WTC11 (cell line): ENCODE data around the gene TMEM235. TPM values are rescaled to one million over a fixed set of nuclear protein-coding genes. Genes with fewer than 3 reads are reported as not detected.

Experiments
- ATAC-seq: fragments of 200-7000 bp; cut with Tn5 transposase; 2 replicates; pipeline ENCODE4 v1.10.0; 2021; ENCODE audit warnings: mild to moderate bottlenecking, moderate library complexity
- CTCF ChIA-PET: fragments of 300-600 bp; sonication (Branson Sonifier 250); formaldehyde crosslinking; loops from one replicate; lab custom pipeline; 2021; ENCODE audit warnings: antibody characterized with exemption; lab: Charles Lee
- POLR2A ChIA-PET: fragments of 350-600 bp; sonication (Branson Sonifier 250); formaldehyde crosslinking; loops from one replicate; lab custom pipeline; 2021; ENCODE audit warnings: antibody characterized with exemption; lab: Charles Lee
- DNase-seq: peaks from one replicate; pipeline ENCODE4 v3.0.0; 2021; ENCODE audit warnings: low spot score
- H3K27ac Mint-ChIP-seq: 2 replicates; pipeline ENCODE4 v1.8.0; 2021; ENCODE audit warnings: mixed read lengths
- H3K27me3 Mint-ChIP-seq: 2 replicates; pipeline ENCODE4 v1.8.0; 2021; ENCODE audit warnings: low read depth, mild to moderate bottlenecking, moderate library complexity, mixed read lengths
- H3K36me3 Mint-ChIP-seq: 2 replicates; pipeline ENCODE4 v1.8.0; 2021; ENCODE audit warnings: mixed read lengths
- H3K4me1 Mint-ChIP-seq: 2 replicates; pipeline ENCODE4 v1.8.0; 2022; ENCODE audit warnings: mixed read lengths
- H3K4me3 Mint-ChIP-seq: 2 replicates; pipeline ENCODE4 v1.8.0; 2021; ENCODE audit warnings: mild to moderate bottlenecking, moderate library complexity, mixed read lengths
- H3K9me3 Mint-ChIP-seq: 2 replicates; pipeline ENCODE4 v1.8.0; 2021; ENCODE audit warnings: mixed read lengths
- AFF4 ChIP-seq: sonication (generic); formaldehyde crosslinking; IDR thresholded peaks from 2 replicates; pipeline ENCODE4 v1.8.1; 2023; ENCODE audit warnings: mild to moderate bottlenecking, missing genetic modification reagents, borderline replicate concordance
- ATF2 ChIP-seq: sonication (generic); formaldehyde crosslinking; IDR thresholded peaks from 2 replicates; pipeline ENCODE4 v1.8.1; 2022; ENCODE audit warnings: low read depth, missing genetic modification reagents, borderline replicate concordance
- EMX1 ChIP-seq: fragments of 250-450 bp; sonication (Bioruptor Pico); IDR thresholded peaks from 2 replicates; pipeline ENCODE4 v1.8.0; 2021; ENCODE audit warnings: mild to moderate bottlenecking
- FOXP1 ChIP-seq: sonication (generic); formaldehyde crosslinking; IDR thresholded peaks from 2 replicates; pipeline ENCODE4 v1.8.0; 2022; ENCODE audit warnings: missing genetic modification reagents, mild to moderate bottlenecking, moderate library complexity, borderline replicate concordance
- NFATC4 ChIP-seq: fragments of 250-450 bp; sonication (Bioruptor Pico); IDR thresholded peaks from 2 replicates; pipeline ENCODE4 v1.9.0; 2021; ENCODE audit warnings: mild to moderate bottlenecking
- NFE2L1 ChIP-seq: sonication (generic); formaldehyde crosslinking; IDR thresholded peaks from 2 replicates; pipeline ENCODE4 v1.8.1; 2023; ENCODE audit warnings: missing genetic modification reagents
- SOX15 ChIP-seq: fragments of 250-450 bp; sonication (Bioruptor Pico); IDR thresholded peaks from 2 replicates; pipeline ENCODE4 v1.9.0; 2021; ENCODE audit warnings: mild to moderate bottlenecking
- SP1 ChIP-seq: sonication (generic); formaldehyde crosslinking; conservative IDR thresholded peaks from 2 replicates; pipeline ENCODE4 v1.8.1; 2022; ENCODE audit warnings: missing genetic modification reagents
- TEAD4 ChIP-seq: sonication (generic); formaldehyde crosslinking; IDR thresholded peaks from 2 replicates; pipeline ENCODE4 v1.8.0; 2022; ENCODE audit warnings: mild to moderate bottlenecking, missing genetic modification reagents
- ZNF138 ChIP-seq: sonication (generic); formaldehyde crosslinking; conservative IDR thresholded peaks from 2 replicates; pipeline ENCODE4 v1.8.1; 2022; ENCODE audit warnings: mild to moderate bottlenecking, moderate library complexity, missing genetic modification reagents
- ZNF219 ChIP-seq: sonication (generic); formaldehyde crosslinking; IDR thresholded peaks from 2 replicates; pipeline ENCODE4 v1.8.0; 2023; ENCODE audit warnings: missing genetic modification reagents, mild to moderate bottlenecking, borderline replicate concordance
- ZNF232 ChIP-seq: sonication (generic); formaldehyde crosslinking; IDR thresholded peaks from 2 replicates; pipeline ENCODE4 v1.8.0; 2022; ENCODE audit warnings: mild to moderate bottlenecking, missing genetic modification reagents
- ZNF423 ChIP-seq: fragments of 250-450 bp; sonication (Bioruptor Pico); IDR thresholded peaks from 2 replicates; pipeline ENCODE4 v2.1.2; 2022; ENCODE audit warnings: mild to moderate bottlenecking, moderate library complexity
- ZNF671 ChIP-seq: fragments of 250-450 bp; sonication (Bioruptor Pico); IDR thresholded peaks from 2 replicates; pipeline ENCODE4 v1.8.0; 2021; ENCODE audit warnings: mild to moderate bottlenecking
- total RNA-seq: library from RNA; stranded (reverse); gene quantifications from 3 replicates; pipeline ENCODE4 v1.2.3, GENCODE V29; 2021
- TF ChIP-seq, protein P1 (sequence below): sonication (generic); formaldehyde crosslinking; IDR thresholded peaks from 2 replicates; pipeline ENCODE4 v1.8.1; 2022; ENCODE audit warnings: mild to moderate bottlenecking, moderate library complexity, missing genetic modification reagents
- TF ChIP-seq, protein P2 (sequence below): sonication (generic); formaldehyde crosslinking; IDR thresholded peaks from 2 replicates; pipeline ENCODE4 v1.8.0; 2022; ENCODE audit warnings: missing genetic modification reagents
- TF ChIP-seq, protein P3 (sequence below): fragments of 250-450 bp; sonication (Bioruptor Pico); IDR thresholded peaks from 2 replicates; pipeline ENCODE4 v1.9.0; 2021; ENCODE audit warnings: moderate library complexity, mild to moderate bottlenecking, inconsistent platforms, borderline replicate concordance

Gene TMEM235
- total RNA-seq, 1 experiment from 2014 or later, result 0.24 TPM

- no peak for TF ChIP-seq NFATC4 (CRISPR knock-in tag)
These were observed 27.7 kb downstream of the TMEM235 start (continued) for GRCh38 chr17:78259192-78259554.

DNA sequence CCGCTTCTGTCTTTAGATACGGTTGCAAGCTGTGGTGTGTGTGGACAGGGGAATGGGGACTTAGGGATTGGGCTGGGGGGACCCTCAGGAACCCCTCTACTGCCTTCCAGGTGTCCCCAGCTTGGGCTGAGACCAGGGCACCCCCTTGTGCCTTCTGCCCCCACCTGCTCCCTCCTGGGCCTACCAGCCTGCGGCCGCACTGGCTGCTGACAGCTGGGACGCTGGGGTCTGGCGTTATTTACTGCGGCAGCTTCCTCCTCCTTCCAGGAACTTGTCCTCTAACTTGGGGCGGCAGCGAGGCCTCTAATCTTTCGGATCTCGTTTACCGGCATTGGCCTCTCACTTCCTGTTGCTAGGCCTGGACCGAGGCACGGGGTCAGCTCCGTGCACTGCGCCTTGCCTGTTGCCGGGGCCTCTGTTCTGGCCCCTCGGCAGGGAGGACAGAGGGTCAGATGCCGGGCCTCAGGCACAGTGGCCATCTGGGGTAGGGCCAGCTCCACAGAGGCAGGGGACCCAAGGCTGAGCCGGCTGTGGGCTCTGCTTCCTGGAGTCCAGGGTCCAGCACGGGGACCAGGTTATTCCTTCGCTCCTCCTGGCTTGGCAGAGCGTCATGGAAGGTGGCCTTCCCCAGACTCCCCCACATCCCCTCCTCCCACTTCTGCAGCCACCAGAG, 31.8 kb downstream of the TMEM235 start:
- DNase-seq (no peak), ATAC-seq (no peak)
- ChIA-PET CTCF (interaction anchor here (0.7 to 2.1 kb wide), 2 partner anchors 12 to 26 kb away, joined by 3 to 9 read pairs; no protein-coding TSS in a partner anchor), POLR2A (interaction anchor here (0.9 kb wide), 1 partner anchor 9 kb away, joined by 4 read pairs; no protein-coding TSS in a partner anchor)
- Mint-ChIP-seq H3K9me3 (no peaks in the 10 kb centered on the region), H3K36me3 (no peaks in the 10 kb centered on the region), H3K27me3 (no peaks in the 10 kb centered on the region), H3K27ac (0 out of 2 replicates have a peak overlapping the region, but pooled peaks have one; percentile 57), H3K4me1 (peaks cover 38% of the 10 kb centered on the region), H3K4me3 (no peak overlapping the region)
- no peak for TF ChIP-seq ATF2 (CRISPR knock-in tag)
- TF ChIP-seq SOX15 (CRISPR knock-in tag), result no peak
- no peak for TF ChIP-seq EMX1 (CRISPR knock-in tag)
- TF ChIP-seq, protein P1, sequence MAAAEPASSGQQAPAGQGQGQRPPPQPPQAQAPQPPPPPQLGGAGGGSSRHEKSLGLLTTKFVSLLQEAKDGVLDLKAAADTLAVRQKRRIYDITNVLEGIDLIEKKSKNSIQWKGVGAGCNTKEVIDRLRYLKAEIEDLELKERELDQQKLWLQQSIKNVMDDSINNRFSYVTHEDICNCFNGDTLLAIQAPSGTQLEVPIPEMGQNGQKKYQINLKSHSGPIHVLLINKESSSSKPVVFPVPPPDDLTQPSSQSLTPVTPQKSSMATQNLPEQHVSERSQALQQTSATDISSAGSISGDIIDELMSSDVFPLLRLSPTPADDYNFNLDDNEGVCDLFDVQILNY (CRISPR knock-in tag), result no peak
- TF ChIP-seq ZNF232 (CRISPR knock-in tag), result no peak
- TF ChIP-seq ZNF138 (CRISPR knock-in tag), result no peak
- TF ChIP-seq NFE2L1 (CRISPR knock-in tag), result no peak
- no peak for TF ChIP-seq FOXP1 (CRISPR knock-in tag)

DNA sequence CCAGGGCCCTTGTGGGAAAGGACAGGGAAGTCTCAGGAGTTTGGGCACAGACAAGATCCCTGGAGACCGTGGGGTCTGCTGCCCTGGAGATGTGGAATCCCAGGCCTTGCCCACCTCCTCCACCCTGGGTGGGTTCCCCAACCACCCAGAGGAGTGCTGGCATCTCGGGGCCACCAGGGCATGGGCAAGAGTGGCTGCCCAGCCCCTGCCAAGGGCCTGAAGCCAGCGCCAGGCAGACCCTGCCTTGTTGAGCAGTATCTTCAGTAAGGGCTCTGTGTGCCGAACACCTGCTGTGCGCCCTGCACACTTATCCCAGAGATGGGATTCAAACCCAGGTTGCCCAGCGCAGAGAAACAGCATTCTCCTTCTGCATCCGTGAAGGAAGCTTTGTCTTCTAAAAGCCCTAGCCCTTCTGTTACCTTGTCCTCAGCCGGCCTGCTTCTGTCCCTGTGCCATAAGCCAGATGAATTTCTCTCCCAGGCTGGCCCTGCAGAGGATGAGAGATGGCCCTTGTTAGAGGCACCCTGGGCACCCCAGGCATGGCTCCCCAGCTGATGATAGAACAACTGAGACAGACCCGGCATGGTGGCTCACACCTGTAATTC, 32.4 kb downstream of the TMEM235 start:
- H3K9me3 Mint-ChIP-seq, result no peaks in the 10 kb centered on the region
- ChIA-PET CTCF (interaction anchor here (0.7 to 2.1 kb wide), 2 partner anchors 13 to 96 kb away, joined by 3 to 9 read pairs; partner anchors contain the start of gene SOCS3), POLR2A (interaction anchor here (0.6 kb wide), 2 partner anchors 106 to 1231 kb away, joined by 4 to 8 read pairs; no protein-coding TSS in a partner anchor)
- H3K4me1 Mint-ChIP-seq, result peaks cover 41% of the 10 kb centered on the region
- no peak overlapping the region for H3K27ac Mint-ChIP-seq
- H3K4me3 Mint-ChIP-seq, result no peak overlapping the region
- DNase-seq, result no peak
- H3K27me3 Mint-ChIP-seq, result peaks cover 2% of the 10 kb centered on the region; the same call in 1 of the 2 replicates
- no peak for ATAC-seq
- no peaks in the 10 kb centered on the region for H3K36me3 Mint-ChIP-seq
- TF ChIP-seq, protein P2, sequence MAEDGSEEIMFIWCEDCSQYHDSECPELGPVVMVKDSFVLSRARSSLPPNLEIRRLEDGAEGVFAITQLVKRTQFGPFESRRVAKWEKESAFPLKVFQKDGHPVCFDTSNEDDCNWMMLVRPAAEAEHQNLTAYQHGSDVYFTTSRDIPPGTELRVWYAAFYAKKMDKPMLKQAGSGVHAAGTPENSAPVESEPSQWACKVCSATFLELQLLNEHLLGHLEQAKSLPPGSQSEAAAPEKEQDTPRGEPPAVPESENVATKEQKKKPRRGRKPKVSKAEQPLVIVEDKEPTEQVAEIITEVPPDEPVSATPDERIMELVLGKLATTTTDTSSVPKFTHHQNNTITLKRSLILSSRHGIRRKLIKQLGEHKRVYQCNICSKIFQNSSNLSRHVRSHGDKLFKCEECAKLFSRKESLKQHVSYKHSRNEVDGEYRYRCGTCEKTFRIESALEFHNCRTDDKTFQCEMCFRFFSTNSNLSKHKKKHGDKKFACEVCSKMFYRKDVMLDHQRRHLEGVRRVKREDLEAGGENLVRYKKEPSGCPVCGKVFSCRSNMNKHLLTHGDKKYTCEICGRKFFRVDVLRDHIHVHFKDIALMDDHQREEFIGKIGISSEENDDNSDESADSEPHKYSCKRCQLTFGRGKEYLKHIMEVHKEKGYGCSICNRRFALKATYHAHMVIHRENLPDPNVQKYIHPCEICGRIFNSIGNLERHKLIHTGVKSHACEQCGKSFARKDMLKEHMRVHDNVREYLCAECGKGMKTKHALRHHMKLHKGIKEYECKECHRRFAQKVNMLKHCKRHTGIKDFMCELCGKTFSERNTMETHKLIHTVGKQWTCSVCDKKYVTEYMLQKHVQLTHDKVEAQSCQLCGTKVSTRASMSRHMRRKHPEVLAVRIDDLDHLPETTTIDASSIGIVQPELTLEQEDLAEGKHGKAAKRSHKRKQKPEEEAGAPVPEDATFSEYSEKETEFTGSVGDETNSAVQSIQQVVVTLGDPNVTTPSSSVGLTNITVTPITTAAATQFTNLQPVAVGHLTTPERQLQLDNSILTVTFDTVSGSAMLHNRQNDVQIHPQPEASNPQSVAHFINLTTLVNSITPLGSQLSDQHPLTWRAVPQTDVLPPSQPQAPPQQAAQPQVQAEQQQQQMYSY (CRISPR knock-in tag), result no peak
- TF ChIP-seq, protein P3, sequence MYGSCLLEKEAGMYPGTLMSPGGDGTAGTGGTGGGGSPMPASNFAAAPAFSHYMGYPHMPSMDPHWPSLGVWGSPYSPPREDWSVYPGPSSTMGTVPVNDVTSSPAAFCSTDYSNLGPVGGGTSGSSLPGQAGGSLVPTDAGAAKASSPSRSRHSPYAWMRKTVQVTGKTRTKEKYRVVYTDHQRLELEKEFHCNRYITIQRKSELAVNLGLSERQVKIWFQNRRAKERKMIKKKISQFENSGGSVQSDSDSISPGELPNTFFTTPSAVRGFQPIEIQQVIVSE (CRISPR knock-in tag), result no peak
- no peak for TF ChIP-seq TEAD4 (CRISPR knock-in tag)
- no peak for TF ChIP-seq AFF4 (CRISPR knock-in tag)
- no peak for TF ChIP-seq ZNF671 (CRISPR knock-in tag)
- TF ChIP-seq ZNF423 (CRISPR knock-in tag), result no peak
- no peak for TF ChIP-seq SP1 (CRISPR knock-in tag)
- no peak for TF ChIP-seq ZNF219 (CRISPR knock-in tag)
